PC-9 (cell line): Measurements from ENCODE around the gene TMEM17. TPM values are rescaled to one million over a fixed set of nuclear protein-coding genes. Genes with fewer than 3 reads are reported as not detected.
A peak's percentile ranks its signal among the peaks of the same experiment; 100 is the strongest.

Source experiments
- BruUV-seq: library from RNA; stranded (reverse); fragments of 400-500 nt; replicated peaks from 2 replicates; lab custom pipeline; 2021; lab: Mats Ljungman, UMichigan
- CTCF ChIA-PET: fragments of 300-600 bp; sonication (Branson Sonifier 250); formaldehyde crosslinking; loops from one replicate; lab custom pipeline; 2022; ENCODE audit warnings: antibody characterized with exemption; lab: Charles Lee
- POLR2A ChIA-PET: fragments of 300-600 bp; sonication (Branson Sonifier 250); formaldehyde crosslinking; loops from one replicate; lab custom pipeline; 2022; ENCODE audit warnings: antibody characterized with exemption; ENCODE audit not compliant: unreplicated experiment; lab: Charles Lee
- DNase-seq, 2 experiments: peaks; one replicate each; pipeline versions ENCODE4 v3.0.0 to v3.0.0-alpha.2; 2015 to 2022; ENCODE audit warnings: mixed read lengths in 1 of 2
- H2AFZ ChIP-seq: fragments of 200-600 bp; sonication (generic); 2 replicates; pipeline ENCODE4 v1.8.1; 2017; ENCODE audit warnings: antibody characterized with exemption
- H3F3A ChIP-seq: fragments of 200-600 bp; sonication (generic); 2 replicates; pipeline ENCODE4 v1.8.1; 2017; ENCODE audit warnings: antibody characterized with exemption, mild to moderate bottlenecking, low read depth; ENCODE audit not compliant: insufficient read depth
- H3K27ac ChIP-seq: fragments of 200-600 bp; sonication (generic); 2 replicates; pipeline ENCODE4 v1.6.1; 2016; ENCODE audit warnings: mixed run types
- H3K27me3 ChIP-seq: fragments of 200-600 bp; sonication (generic); 2 replicates; pipeline ENCODE4 v1.6.1; 2016; ENCODE audit warnings: low read depth, mixed run types; ENCODE audit not compliant: insufficient read depth
- H3K36me3 ChIP-seq: fragments of 200-600 bp; sonication (generic); 2 replicates; pipeline ENCODE4 v1.6.1; 2016; ENCODE audit warnings: low read depth, mixed run types
- H3K4me1 ChIP-seq: fragments of 200-600 bp; sonication (generic); replicated peaks from 2 replicates; pipeline ENCODE4 v1.6.1; 2016; ENCODE audit warnings: mixed run types; ENCODE audit not compliant: insufficient read depth
- H3K4me2 ChIP-seq: fragments of 200-600 bp; sonication (generic); 2 replicates; pipeline ENCODE4 v1.6.1; 2017; ENCODE audit warnings: mixed run types
- H3K4me3 ChIP-seq: fragments of 200-600 bp; sonication (generic); 2 replicates; pipeline ENCODE4 v1.6.1; 2016; ENCODE audit warnings: mixed run types
- H3K79me2 ChIP-seq: fragments of 200-600 bp; sonication (generic); 2 replicates; pipeline ENCODE4 v1.6.1; 2017; ENCODE audit warnings: low read depth, mixed run types
- H3K9me2 ChIP-seq: fragments of 200-600 bp; sonication (generic); 2 replicates; pipeline ENCODE4 v1.8.1; 2017; ENCODE audit warnings: mild to moderate bottlenecking; ENCODE audit not compliant: insufficient read depth
- H3K9me3 ChIP-seq: fragments of 200-600 bp; sonication (generic); 2 replicates; pipeline ENCODE4 v1.8.1; 2016; ENCODE audit warnings: low read depth; ENCODE audit not compliant: insufficient read depth
- H4K20me1 ChIP-seq: fragments of 200-600 bp; sonication (generic); 2 replicates; pipeline ENCODE4 v1.8.1; 2017; ENCODE audit not compliant: insufficient read depth
- EZH2 ChIP-seq: fragments of 200-600 bp; sonication (generic); IDR thresholded peaks from 2 replicates; pipeline ENCODE4 v1.8.0; 2017; ENCODE audit warnings: antibody characterized with exemption, low read depth
- intact Hi-C: fragments of 100-400 bp; cut with micrococcal nuclease; formaldehyde crosslinking; loops from one replicate; pipeline ENCODE4 v1.10.0; 2022; ENCODE audit not compliant: unreplicated experiment
- total RNA-seq: library from RNA; stranded (reverse); gene quantifications from 2 replicates; pipeline ENCODE4 v1.2.3, GENCODE V29; 2021
- TF ChIP-seq, protein P1 (sequence below): fragments of 200-600 bp; sonication (generic); conservative IDR thresholded peaks from 2 replicates; pipeline ENCODE4 v1.6.1; 2017; ENCODE audit warnings: mixed run types, antibody characterized with exemption, mild to moderate bottlenecking, moderate library complexity

The TMEM17 gene
- total RNA-seq, 1 experiment from 2014 or later = 11.0 TPM

DNA sequence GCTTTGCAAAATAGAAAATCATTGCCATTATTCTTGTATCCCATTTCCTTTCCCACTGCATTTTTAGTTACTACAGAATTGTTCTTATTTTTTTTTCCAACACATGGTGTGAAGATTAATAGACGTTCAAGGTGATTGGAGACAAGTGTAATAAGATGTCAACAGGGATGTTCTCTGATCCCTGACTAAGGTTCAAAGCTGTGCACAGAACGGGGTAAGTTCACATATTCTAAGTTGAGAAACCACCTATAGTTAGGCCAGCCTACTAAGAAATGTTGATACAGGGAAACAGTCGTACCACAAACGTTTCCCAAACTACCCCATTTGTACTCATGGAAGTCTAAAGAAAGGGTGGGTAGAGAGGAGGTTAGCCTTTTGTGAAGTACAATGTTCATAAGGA, 6.4 kb upstream of the TMEM17 start:
- no peak overlapping the region for H3K27ac ChIP-seq
- H2AFZ ChIP-seq = no peak overlapping the region
- TF ChIP-seq, protein P1, sequence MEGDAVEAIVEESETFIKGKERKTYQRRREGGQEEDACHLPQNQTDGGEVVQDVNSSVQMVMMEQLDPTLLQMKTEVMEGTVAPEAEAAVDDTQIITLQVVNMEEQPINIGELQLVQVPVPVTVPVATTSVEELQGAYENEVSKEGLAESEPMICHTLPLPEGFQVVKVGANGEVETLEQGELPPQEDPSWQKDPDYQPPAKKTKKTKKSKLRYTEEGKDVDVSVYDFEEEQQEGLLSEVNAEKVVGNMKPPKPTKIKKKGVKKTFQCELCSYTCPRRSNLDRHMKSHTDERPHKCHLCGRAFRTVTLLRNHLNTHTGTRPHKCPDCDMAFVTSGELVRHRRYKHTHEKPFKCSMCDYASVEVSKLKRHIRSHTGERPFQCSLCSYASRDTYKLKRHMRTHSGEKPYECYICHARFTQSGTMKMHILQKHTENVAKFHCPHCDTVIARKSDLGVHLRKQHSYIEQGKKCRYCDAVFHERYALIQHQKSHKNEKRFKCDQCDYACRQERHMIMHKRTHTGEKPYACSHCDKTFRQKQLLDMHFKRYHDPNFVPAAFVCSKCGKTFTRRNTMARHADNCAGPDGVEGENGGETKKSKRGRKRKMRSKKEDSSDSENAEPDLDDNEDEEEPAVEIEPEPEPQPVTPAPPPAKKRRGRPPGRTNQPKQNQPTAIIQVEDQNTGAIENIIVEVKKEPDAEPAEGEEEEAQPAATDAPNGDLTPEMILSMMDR = no peak
- TF ChIP-seq EZH2 = no peak
- no peaks in the 10 kb centered on the region for H3K9me2 ChIP-seq
- no peak overlapping the region for H3K4me3 ChIP-seq
- ChIA-PET POLR2A (no interaction called here), CTCF (no interaction called here)
- H3K4me1 ChIP-seq = peaks cover 6% of the 10 kb centered on the region
- DNase-seq = no peak
- H3K36me3 ChIP-seq = no peaks in the 10 kb centered on the region
- intact Hi-C loops = no loop called here
- no peak overlapping the region for H3K4me2 ChIP-seq
- BruUV-seq = no TSS peak
- H4K20me1 ChIP-seq = no peaks in the 10 kb centered on the region
- no peaks in the 10 kb centered on the region for H3F3A ChIP-seq
- H3K79me2 ChIP-seq = 0 out of 2 replicates have a peak, but pooled peaks cover 6% of the 10 kb centered on the region
- peaks cover 8% of the 10 kb centered on the region; the same call in 1 of the 2 replicates for H3K9me3 ChIP-seq
- H3K27me3 ChIP-seq = no peaks in the 10 kb centered on the region

DNA sequence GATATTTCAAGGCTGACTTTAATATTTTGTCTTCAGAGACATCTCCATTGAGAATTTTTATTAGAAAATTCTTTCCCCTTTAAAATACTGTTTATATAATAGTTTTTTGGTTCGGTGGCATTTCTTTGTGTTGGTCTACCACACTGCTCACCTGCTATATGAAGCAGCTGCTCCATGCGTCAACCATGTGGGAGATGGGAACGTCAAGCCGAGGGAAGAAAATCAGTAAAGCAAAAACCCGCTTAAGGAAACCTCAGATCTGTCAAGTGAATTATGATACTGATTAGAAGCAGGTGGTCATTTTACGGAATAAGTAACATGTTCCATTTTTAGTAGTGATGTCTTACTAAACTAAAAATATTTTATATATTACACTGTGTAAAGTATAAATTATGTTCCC, 5.6 kb upstream of the TMEM17 start:
- Histone ChIP-seq H2AFZ (no peak overlapping the region), H3K36me3 (no peaks in the 10 kb centered on the region), H3K4me3 (no peak overlapping the region), H4K20me1 (no peaks in the 10 kb centered on the region), H3F3A (peaks cover under 1% of the 10 kb centered on the region; the same call in 1 of the 2 replicates), H3K9me2 (no peaks in the 10 kb centered on the region), H3K4me1 (peaks cover 14% of the 10 kb centered on the region), H3K4me2 (no peak overlapping the region), H3K27ac (no peak overlapping the region), H3K27me3 (no peaks in the 10 kb centered on the region), H3K9me3 (peaks cover 6% of the 10 kb centered on the region; the same call in 1 of the 2 replicates), H3K79me2 (0 out of 2 replicates have a peak, but pooled peaks cover 7% of the 10 kb centered on the region)
- no peak for DNase-seq
- no TSS peak for BruUV-seq
- CTCF ChIA-PET = no interaction called here
- POLR2A ChIA-PET = no interaction called here
- intact Hi-C loops = no loop called here
- TF ChIP-seq EZH2 = no peak
- TF ChIP-seq, protein P1 = no peak

DNA sequence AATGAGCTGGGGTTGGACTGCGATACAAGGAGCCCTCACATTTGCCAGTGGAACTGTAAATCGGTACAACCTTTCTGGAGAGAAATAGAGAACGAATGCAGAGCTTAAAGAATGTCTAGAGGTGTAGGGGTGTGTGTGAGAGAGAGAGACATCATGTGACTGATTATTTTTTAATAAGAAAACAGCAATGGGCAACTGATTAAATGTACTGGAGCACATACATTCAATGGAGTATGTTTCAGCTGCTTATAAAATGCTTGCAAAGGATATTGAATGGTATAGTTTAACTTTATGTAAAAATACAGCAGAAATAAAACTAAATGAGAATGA, 391 bp upstream of the TMEM17 start:
- Histone ChIP-seq H3K4me2 (peak overlapping the region; percentile 93), H3K4me3 (peak overlapping the region; percentile 59), H3K36me3 (no peaks in the 10 kb centered on the region), H3K27ac (peak overlapping the region; percentile 77), H3K9me2 (peaks cover 6% of the 10 kb centered on the region; the same call in 1 of the 2 replicates), H3F3A (peaks cover 26% of the 10 kb centered on the region), H4K20me1 (no peaks in the 10 kb centered on the region), H3K4me1 (peaks cover 52% of the 10 kb centered on the region), H3K9me3 (no peaks in the 10 kb centered on the region), H2AFZ (peak overlapping the region; percentile 90), H3K79me2 (0 out of 2 replicates have a peak, but pooled peaks cover 7% of the 10 kb centered on the region), H3K27me3 (no peaks in the 10 kb centered on the region)
- ChIA-PET POLR2A (interaction anchor here (0.6 to 0.7 kb wide), 2 partner anchors 268 to 1039 kb away, joined by 3 read pairs; no protein-coding TSS in a partner anchor), CTCF (interaction anchor here (0.6 to 1.0 kb wide), 2 partner anchors 49 to 220 kb away, joined by 3 to 11 read pairs; no protein-coding TSS in a partner anchor)
- intact Hi-C loops = loop anchor here (2.0 kb wide), 1 partner anchor 154 kb away; no protein-coding TSS in a partner anchor
- BruUV-seq = TSS peak; percentile 77
- TF ChIP-seq, protein P1 = no peak
- no peak for TF ChIP-seq EZH2
- DNase-seq = no peak
